ENCODE results near the gene LNPK.

DNA sequence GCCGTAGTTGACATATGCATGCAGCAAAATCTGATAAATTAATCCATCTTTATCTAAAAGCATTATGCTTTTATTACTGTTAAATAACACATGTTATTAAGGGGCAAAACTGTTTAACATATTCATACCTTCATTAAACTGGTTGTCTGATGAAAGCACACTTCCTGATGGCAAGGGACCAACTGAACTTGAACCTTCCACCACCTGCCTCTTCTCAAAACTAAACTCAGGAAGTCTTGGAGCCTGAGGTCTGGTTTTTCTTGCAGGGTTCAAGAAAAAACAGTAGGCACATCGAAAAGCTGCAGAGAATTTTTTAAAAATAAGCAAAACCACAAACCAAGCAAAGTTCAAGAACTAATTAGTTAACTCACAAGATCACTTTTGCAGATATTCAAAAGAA is 64.9 kb downstream of the LNPK start:
- TF ChIP-seq POLR2A (IDR thresholded peaks at IDR 0.05; ENCODE audit: low read length) = no peak
- TF ChIP-seq GATA1 (IDR thresholded peaks at IDR 0.05; ENCODE audit: low read depth, low read length) = no peak

Data from erythroblast (primary cell).